NT2/D1 (cell line): ENCODE measurements around the gene WDR62.

Experiments used
- SUZ12 ChIP-seq: IDR thresholded peaks from 2 replicates; pipeline ENCODE4 v1.6.1; 2011; ENCODE audit not compliant: insufficient read length, insufficient read depth; ENCODE audit errors: extremely low read depth
- YY1 ChIP-seq: IDR thresholded peaks from 2 replicates; pipeline ENCODE4 v1.6.1; 2011; ENCODE audit not compliant: insufficient read length, insufficient read depth
- ZNF274 ChIP-seq: IDR thresholded peaks from 2 replicates; pipeline ENCODE4 v1.6.1; 2011; ENCODE audit warnings: mild to moderate bottlenecking, low read depth, low read length

GRCh38 chr19:36116344-36116637 lies 61.6 kb downstream of the WDR62 start:
- TF ChIP-seq SUZ12, result no peak
- TF ChIP-seq ZNF274, result no peak
- no peak for TF ChIP-seq YY1
